Esophagus muscularis mucosa (tissue), 3 donors: Measurements from ENCODE around the gene EGFL8.

ENCODE experiments used
- CTCF ChIP-seq, 3 experiments: fragments of 200-600 bp in 2 of 3; fragments of 450-650 bp in 1 of 3; sonication (generic) in 2 of 3; IDR thresholded peaks; one replicate each; pipeline ENCODE4 v1.5.1; 2017 to 2019; ENCODE audit warnings: antibody characterized with exemption in 3 of 3, mild to moderate bottlenecking in 2 of 3, moderate library complexity in 1 of 3
- POLR2A ChIP-seq: fragments of 450-650 bp; IDR thresholded peaks from one replicate; pipeline ENCODE4 v1.6.1; 2017; ENCODE audit warnings: antibody characterized with exemption, moderate library complexity, mild to moderate bottlenecking, low read depth
- POLR2AphosphoS5 ChIP-seq, 2 donors: sonication (generic); formaldehyde crosslinking; IDR thresholded peaks; one replicate each; pipeline ENCODE4 v1.6.1; 2017; ENCODE audit warnings: antibody characterized with exemption in 2 of 2

DNA sequence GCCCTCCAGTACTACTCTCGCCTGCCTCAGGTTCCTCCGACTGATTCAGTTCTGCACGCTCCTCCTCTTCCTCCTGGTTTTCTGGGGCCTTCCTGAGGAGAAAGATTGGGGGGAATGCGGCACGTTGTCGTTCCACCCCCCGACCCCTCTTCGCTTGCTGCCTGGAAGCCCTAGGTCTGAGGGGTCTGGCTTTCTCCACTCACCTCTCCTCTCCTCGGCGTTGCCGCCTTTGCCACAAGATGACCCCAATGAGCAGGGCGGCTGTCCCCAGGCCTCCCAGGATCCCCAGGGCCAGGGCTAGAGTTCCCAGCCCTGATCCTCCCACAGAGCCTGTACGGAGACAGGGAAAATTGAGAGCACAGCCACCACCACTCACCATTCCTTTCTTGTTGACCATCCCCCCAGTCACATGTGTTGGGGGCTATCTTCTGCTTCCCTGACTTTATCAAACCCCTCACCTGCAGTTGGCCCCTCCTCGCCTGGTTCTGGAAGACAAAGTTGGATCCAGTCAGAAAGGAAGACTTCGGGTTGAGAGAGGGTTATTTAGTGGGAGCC, 16.8 kb downstream of the EGFL8 start:
- TF ChIP-seq CTCF (IDR thresholded peaks at IDR 0.05) (no peak), POLR2A (no peak), POLR2AphosphoS5 (IDR thresholded peaks at IDR 0.05) (no peak)
